ENCODE measurements around the gene GPR135.
A peak's percentile ranks its signal among the peaks of the same experiment; 100 is the strongest.
"Not testable (repeated sequence)": the region's sequence is repeated elsewhere in the genome, so short reads cannot be mapped to it uniquely, and the experiment has no call there.

The GPR135 gene

DNA sequence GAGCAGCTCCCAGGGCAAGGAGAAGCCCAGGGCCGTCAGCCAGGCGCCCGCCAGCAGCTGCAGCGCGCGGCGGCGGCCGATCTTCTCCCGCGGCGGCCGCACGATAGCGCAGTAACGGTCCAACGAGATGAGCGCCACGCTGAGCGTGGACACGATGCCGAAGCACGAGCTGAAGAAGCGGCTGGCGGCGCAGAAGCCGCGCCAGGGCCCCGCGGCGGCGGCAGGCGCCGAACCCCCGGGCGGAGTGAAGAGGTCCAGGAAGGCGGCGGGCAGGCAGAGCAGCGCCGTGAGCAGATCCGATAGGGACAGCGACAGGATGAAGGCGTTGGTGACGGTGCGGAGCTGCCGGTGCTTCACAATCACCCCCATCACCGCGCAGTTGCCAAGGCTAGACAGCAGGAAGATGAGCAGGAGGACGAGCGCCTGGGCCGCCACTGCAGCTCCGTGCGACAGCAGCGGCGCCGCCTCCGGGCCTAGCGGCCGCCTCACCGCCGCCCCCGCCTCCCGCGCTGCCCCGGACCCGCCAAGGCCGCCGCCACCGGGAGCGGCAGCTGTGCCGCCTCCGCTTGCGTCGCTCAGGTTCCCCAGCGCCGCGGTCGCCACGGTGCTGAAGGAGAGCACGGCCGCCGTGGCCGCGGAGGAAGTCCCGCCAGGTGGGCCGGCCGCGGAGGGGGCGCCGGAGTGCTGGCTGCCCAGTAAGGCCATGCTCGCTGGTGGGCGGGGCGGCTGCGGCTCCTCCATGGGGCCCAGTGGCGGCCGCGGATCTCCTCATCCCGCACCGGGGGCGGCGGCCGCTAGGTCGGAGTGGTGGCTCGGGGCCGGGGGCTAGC is 479 bp downstream of the GPR135 start:
- H3K27ac ChIP-seq (ENCODE audit: low read length) = no peak overlapping the region
- peaks cover 26% of the 10 kb centered on the region for H3K27me3 ChIP-seq (ENCODE audit: control insufficient read depth, insufficient read depth, low read length)
- H3K9me3 ChIP-seq (ENCODE audit: control insufficient read depth, low read depth, low read length) = no peaks in the 10 kb centered on the region
- no peaks in the 10 kb centered on the region for H3K36me3 ChIP-seq (ENCODE audit: control insufficient read depth, low read depth, low read length)
- H3K9ac ChIP-seq (ENCODE audit: low read length) = peak overlapping the region; percentile 22
- H3K4me3 ChIP-seq (ENCODE audit: low read length) = peak overlapping the region; percentile 61
- peaks cover 3% of the 10 kb centered on the region for H3K4me1 ChIP-seq (ENCODE audit: control insufficient read depth, low read depth, low read length)

DNA sequence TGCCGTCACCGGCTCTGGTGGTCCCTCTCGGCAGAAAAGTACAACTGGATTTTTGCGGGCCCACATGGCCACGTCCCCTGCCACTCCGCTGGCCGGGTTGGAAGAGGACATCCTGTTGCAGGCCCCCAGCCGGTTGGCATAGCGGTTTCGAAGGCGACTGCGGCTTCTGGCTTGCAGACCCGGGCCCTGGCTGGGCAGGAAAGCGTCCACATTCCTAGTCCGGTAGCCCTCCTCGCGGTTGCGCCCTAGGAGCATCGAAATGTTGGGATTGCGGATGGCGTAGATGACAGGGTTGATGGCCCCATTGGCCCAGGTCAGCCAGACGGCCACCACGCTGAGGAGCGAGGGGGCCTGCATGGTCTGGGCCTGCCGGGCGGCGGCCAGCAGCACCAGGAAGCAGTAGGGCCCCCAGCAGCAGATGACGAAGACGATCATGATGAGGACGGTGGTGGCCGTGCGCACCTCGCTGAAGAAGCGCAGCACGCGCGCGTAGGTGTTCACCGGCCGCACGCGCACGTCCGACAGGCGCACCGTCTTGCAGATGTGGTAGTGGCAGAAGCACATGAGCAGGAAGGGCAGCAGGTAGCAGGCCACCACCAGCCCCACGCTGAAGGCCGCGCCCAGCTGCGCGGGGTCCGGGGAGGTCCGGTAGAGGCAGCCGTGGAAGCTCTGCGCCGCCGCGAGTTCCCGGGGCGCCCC is 1.2 kb downstream of the GPR135 start:
- H3K4me1 ChIP-seq (ENCODE audit: control insufficient read depth, low read depth, low read length) = peaks cover 3% of the 10 kb centered on the region
- peaks cover 26% of the 10 kb centered on the region for H3K27me3 ChIP-seq (ENCODE audit: control insufficient read depth, insufficient read depth, low read length)
- H3K4me3 ChIP-seq (ENCODE audit: low read length) = peak overlapping the region; percentile 61
- H3K9me3 ChIP-seq (ENCODE audit: control insufficient read depth, low read depth, low read length) = no peaks in the 10 kb centered on the region
- H3K27ac ChIP-seq (ENCODE audit: low read length) = no peak overlapping the region
- H3K9ac ChIP-seq (ENCODE audit: low read length) = peak overlapping the region; percentile 22
- H3K36me3 ChIP-seq (ENCODE audit: control insufficient read depth, low read depth, low read length) = no peaks in the 10 kb centered on the region

- H3K4me1 ChIP-seq (ENCODE audit: control insufficient read depth, low read depth, low read length) = peaks cover 3% of the 10 kb centered on the region
- H3K4me3 ChIP-seq (ENCODE audit: low read length) = no peak overlapping the region
- peaks cover 26% of the 10 kb centered on the region for H3K27me3 ChIP-seq (ENCODE audit: control insufficient read depth, insufficient read depth, low read length)
- no peaks in the 10 kb centered on the region for H3K36me3 ChIP-seq (ENCODE audit: control insufficient read depth, low read depth, low read length)
- no peaks in the 10 kb centered on the region for H3K9me3 ChIP-seq (ENCODE audit: control insufficient read depth, low read depth, low read length)
- H3K9ac ChIP-seq (ENCODE audit: low read length) = no peak overlapping the region
- no peak overlapping the region for H3K27ac ChIP-seq (ENCODE audit: low read length)
Observed at GRCh38 chr14:59461891-59462290, 3.3 kb downstream of the GPR135 start.

DNA sequence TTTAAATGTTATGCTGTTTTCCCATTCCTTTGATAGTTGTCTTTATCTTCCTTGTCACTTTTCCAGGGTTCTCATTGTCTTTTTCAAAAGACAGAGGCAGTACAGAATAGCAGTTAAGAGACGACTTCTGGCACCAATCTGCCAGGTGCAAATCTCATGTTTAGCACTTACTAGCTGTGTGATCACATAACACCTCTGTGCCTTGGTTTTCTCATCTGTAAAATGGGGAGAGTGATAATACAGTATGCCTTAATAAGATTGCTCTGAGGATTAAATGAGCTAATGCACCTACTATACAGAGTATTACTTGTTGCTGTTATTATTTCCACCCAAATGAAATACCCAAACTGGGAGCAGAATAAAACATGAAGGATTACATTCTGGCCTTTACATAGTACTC is 4.8 kb downstream of the GPR135 start:
- H3K9ac ChIP-seq (ENCODE audit: low read length) = no peak overlapping the region
- no peak overlapping the region for H3K27ac ChIP-seq (ENCODE audit: low read length)
- peaks cover 22% of the 10 kb centered on the region for H3K27me3 ChIP-seq (ENCODE audit: control insufficient read depth, insufficient read depth, low read length)
- H3K9me3 ChIP-seq (ENCODE audit: control insufficient read depth, low read depth, low read length) = no peaks in the 10 kb centered on the region
- H3K36me3 ChIP-seq (ENCODE audit: control insufficient read depth, low read depth, low read length) = no peaks in the 10 kb centered on the region
- H3K4me3 ChIP-seq (ENCODE audit: low read length) = no peak overlapping the region
- peaks cover 3% of the 10 kb centered on the region for H3K4me1 ChIP-seq (ENCODE audit: control insufficient read depth, low read depth, low read length)

- H3K9me3 ChIP-seq (ENCODE audit: control insufficient read depth, low read depth, low read length) = no peaks in the 10 kb centered on the region
- peaks cover 8% of the 10 kb centered on the region for H3K27me3 ChIP-seq (ENCODE audit: control insufficient read depth, insufficient read depth, low read length)
- H3K36me3 ChIP-seq (ENCODE audit: control insufficient read depth, low read depth, low read length) = no peaks in the 10 kb centered on the region
- no peak overlapping the region for H3K9ac ChIP-seq (ENCODE audit: low read length)
- no peak overlapping the region for H3K27ac ChIP-seq (ENCODE audit: low read length)
- H3K4me1 ChIP-seq (ENCODE audit: control insufficient read depth, low read depth, low read length) = no peaks in the 10 kb centered on the region
- H3K4me3 ChIP-seq (ENCODE audit: low read length) = no peak overlapping the region
Observed at GRCh38 chr14:59458486-59458885, 6.7 kb downstream of the GPR135 start.

DNA sequence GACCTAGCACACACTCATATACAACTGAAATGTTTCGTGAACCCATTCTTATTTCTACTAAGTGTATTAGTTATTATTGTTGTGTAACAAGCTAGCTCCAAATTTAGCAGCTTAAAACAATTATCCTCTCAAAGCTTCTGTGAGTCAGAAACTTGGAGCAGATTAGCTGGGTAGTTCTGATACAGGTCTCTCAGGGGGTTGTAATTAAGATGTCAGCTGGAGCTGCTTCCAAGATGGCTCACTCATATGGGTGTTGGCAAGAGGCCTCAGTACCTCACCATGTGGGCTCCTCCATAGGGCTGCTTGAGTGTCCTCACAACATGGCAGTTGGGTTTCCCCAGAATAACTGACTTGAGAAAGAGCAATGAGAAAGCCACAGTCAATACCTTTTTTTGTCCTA is 9.8 kb downstream of the GPR135 start:
- Histone ChIP-seq H3K4me3 (ENCODE audit: low read length) (no peak overlapping the region), H3K9ac (ENCODE audit: low read length) (no peak overlapping the region), H3K4me1 (ENCODE audit: control insufficient read depth, low read depth, low read length) (no peaks in the 10 kb centered on the region), H3K9me3 (ENCODE audit: control insufficient read depth, low read depth, low read length) (no peaks in the 10 kb centered on the region), H3K27ac (ENCODE audit: low read length) (no peak overlapping the region), H3K27me3 (ENCODE audit: control insufficient read depth, insufficient read depth, low read length) (no peaks in the 10 kb centered on the region), H3K36me3 (ENCODE audit: control insufficient read depth, low read depth, low read length) (no peaks in the 10 kb centered on the region)

DNA sequence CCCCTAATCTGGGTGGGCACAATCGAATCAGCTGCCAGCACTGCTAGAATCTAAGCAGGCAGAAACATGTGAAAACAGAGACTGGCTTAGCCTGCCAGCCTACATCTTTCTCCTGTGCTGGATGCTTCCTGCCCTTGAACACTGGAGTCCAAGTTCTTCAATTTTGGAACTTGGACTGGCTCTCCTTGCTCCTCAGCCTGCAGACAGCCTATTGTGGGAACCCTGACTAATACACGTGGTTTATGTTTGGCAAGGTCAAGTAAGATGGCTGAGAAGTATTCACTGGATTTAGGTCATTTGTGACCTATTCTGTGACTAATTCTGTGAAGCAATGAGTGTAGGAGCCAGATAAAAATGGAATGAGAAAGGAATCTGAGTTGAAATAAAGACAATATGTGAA is 11.0 kb downstream of the GPR135 start:
- no peak overlapping the region for H3K27ac ChIP-seq (ENCODE audit: low read length)
- H3K9ac ChIP-seq (ENCODE audit: low read length) = no peak overlapping the region
- no peaks in the 10 kb centered on the region for H3K36me3 ChIP-seq (ENCODE audit: control insufficient read depth, low read depth, low read length)
- H3K4me3 ChIP-seq (ENCODE audit: low read length) = no peak overlapping the region
- no peaks in the 10 kb centered on the region for H3K4me1 ChIP-seq (ENCODE audit: control insufficient read depth, low read depth, low read length)
- H3K9me3 ChIP-seq (ENCODE audit: control insufficient read depth, low read depth, low read length) = no peaks in the 10 kb centered on the region
- no peaks in the 10 kb centered on the region for H3K27me3 ChIP-seq (ENCODE audit: control insufficient read depth, insufficient read depth, low read length)

GRCh38 chr14:59451849-59452248 is 13.3 kb downstream of the GPR135 start:
- Histone ChIP-seq H3K27ac (ENCODE audit: low read length) (no peak overlapping the region), H3K9me3 (ENCODE audit: control insufficient read depth, low read depth, low read length) (no peaks in the 10 kb centered on the region), H3K4me1 (ENCODE audit: control insufficient read depth, low read depth, low read length) (no peaks in the 10 kb centered on the region), H3K27me3 (ENCODE audit: control insufficient read depth, insufficient read depth, low read length) (no peaks in the 10 kb centered on the region), H3K36me3 (ENCODE audit: control insufficient read depth, low read depth, low read length) (no peaks in the 10 kb centered on the region), H3K4me3 (ENCODE audit: low read length) (no peak overlapping the region), H3K9ac (ENCODE audit: low read length) (no peak overlapping the region)

- no peak overlapping the region for H3K4me3 ChIP-seq (ENCODE audit: low read length)
- H3K27ac ChIP-seq (ENCODE audit: low read length) = no peak overlapping the region
- no peaks in the 10 kb centered on the region for H3K9me3 ChIP-seq (ENCODE audit: control insufficient read depth, low read depth, low read length)
- H3K4me1 ChIP-seq (ENCODE audit: control insufficient read depth, low read depth, low read length) = no peaks in the 10 kb centered on the region
- no peak overlapping the region for H3K9ac ChIP-seq (ENCODE audit: low read length)
- no peaks in the 10 kb centered on the region for H3K36me3 ChIP-seq (ENCODE audit: control insufficient read depth, low read depth, low read length)
- H3K27me3 ChIP-seq (ENCODE audit: control insufficient read depth, insufficient read depth, low read length) = no peaks in the 10 kb centered on the region
Observed at GRCh38 chr14:59450716-59451115, 14.5 kb downstream of the GPR135 start.

GRCh38 chr14:59448673-59449072 is 16.5 kb downstream of the GPR135 start:
- not testable (repeated sequence) for H3K9me3 ChIP-seq (ENCODE audit: control insufficient read depth, low read depth, low read length); H3K27ac ChIP-seq (ENCODE audit: low read length); H3K36me3 ChIP-seq (ENCODE audit: control insufficient read depth, low read depth, low read length)

GRCh38 chr14:59439256-59439965 is 25.8 kb downstream of the GPR135 start:
- H3K9ac ChIP-seq (ENCODE audit: low read length) = no peak overlapping the region
- H3K27ac ChIP-seq (ENCODE audit: low read length) = no peak overlapping the region
- no peaks in the 10 kb centered on the region for H3K36me3 ChIP-seq (ENCODE audit: control insufficient read depth, low read depth, low read length)
- H3K4me1 ChIP-seq (ENCODE audit: control insufficient read depth, low read depth, low read length) = no peaks in the 10 kb centered on the region
- no peaks in the 10 kb centered on the region for H3K27me3 ChIP-seq (ENCODE audit: control insufficient read depth, insufficient read depth, low read length)
- no peaks in the 10 kb centered on the region for H3K9me3 ChIP-seq (ENCODE audit: control insufficient read depth, low read depth, low read length)
- no peak overlapping the region for H3K4me3 ChIP-seq (ENCODE audit: low read length)

More at GRCh38 chr14:59448673-59449072, 16.5 kb downstream of the GPR135 start:
- not testable (repeated sequence) for H3K4me3 ChIP-seq (ENCODE audit: low read length); H3K4me1 ChIP-seq (ENCODE audit: control insufficient read depth, low read depth, low read length); H3K9ac ChIP-seq (ENCODE audit: low read length); H3K27me3 ChIP-seq (ENCODE audit: control insufficient read depth, insufficient read depth, low read length)

Measured in iPS-18a (cell line).